IMR-90 (cell line): ENCODE measurements around the gene CT45A9. TPM values are rescaled to one million over a fixed set of nuclear protein-coding genes. Genes with fewer than 3 reads are reported as not detected.

Source experiments
- ATAC-seq: fragments of 200-7000 bp; cut with Tn5 transposase; 2 replicates; pipeline ENCODE4 v1.9.1; 2020; ENCODE audit warnings: low read depth, mild to moderate bottlenecking, moderate library complexity
- BruUV-seq: library from RNA; stranded (reverse); fragments of 400-500 nt; replicated peaks from 2 replicates; lab custom pipeline; 2021; lab: Mats Ljungman, UMichigan
- CTCF ChIA-PET: fragments of 300-600 bp; formaldehyde crosslinking; extraction: SDS; loops from one replicate; lab custom pipeline; 2021; ENCODE audit warnings: antibody characterized with exemption; lab: Yijun Ruan, JAX
- POLR2A ChIA-PET: fragments of 300-600 bp; sonication (Branson Sonifier 250); formaldehyde crosslinking; loops from one replicate; lab custom pipeline; 2022; ENCODE audit warnings: antibody characterized with exemption; ENCODE audit not compliant: unreplicated experiment; lab: Charles Lee
- DNase-seq: peaks from one replicate; pipeline ENCODE4 v3.0.0; 2013
- H2AFZ ChIP-seq: replicated peaks from 2 replicates; pipeline ENCODE3; 2013; ENCODE audit warnings: low read length, mild to moderate bottlenecking; ENCODE audit not compliant: poor library complexity
- H2AK5ac ChIP-seq: 2 replicates; pipeline ENCODE4 v1.6.1; 2013; ENCODE audit warnings: low read depth, low read length, inconsistent platforms
- H2AK9ac ChIP-seq: replicated peaks from 2 replicates; pipeline ENCODE3; 2013; ENCODE audit warnings: mild to moderate bottlenecking, low read depth, low read length, moderate library complexity; ENCODE audit not compliant: poor library complexity
- H2BK120ac ChIP-seq: 2 replicates; pipeline ENCODE4 v1.6.1; 2013; ENCODE audit warnings: low read depth, low read length, inconsistent platforms
- H2BK15ac ChIP-seq: 3 replicates; pipeline ENCODE4 v1.6.1; 2013; ENCODE audit warnings: low read depth, low read length, inconsistent platforms
- H2BK20ac ChIP-seq: 2 replicates; pipeline ENCODE4 v1.6.1; 2013; ENCODE audit warnings: low read depth, mild to moderate bottlenecking, inconsistent platforms, low read length, moderate library complexity
- H2BK5ac ChIP-seq: 2 replicates; pipeline ENCODE4 v1.6.1; 2013; ENCODE audit warnings: mild to moderate bottlenecking, low read depth, low read length, inconsistent platforms; ENCODE audit not compliant: poor library complexity, severe bottlenecking
- H3K14ac ChIP-seq: replicated peaks from 2 replicates; pipeline ENCODE4 v1.6.1; 2013; ENCODE audit warnings: low read depth, low read length, inconsistent platforms
- H3K18ac ChIP-seq: 2 replicates; pipeline ENCODE4 v1.6.1; 2013; ENCODE audit warnings: low read depth, low read length, control low read depth
- H3K23ac ChIP-seq: 2 replicates; pipeline ENCODE4 v1.6.1; 2013; ENCODE audit warnings: low read depth, low read length, inconsistent platforms
- H3K27ac ChIP-seq: 2 replicates; pipeline ENCODE4 v1.5.1; 2013; ENCODE audit warnings: mild to moderate bottlenecking, control low read depth, low read length; ENCODE audit not compliant: insufficient read depth
- H3K27me3 ChIP-seq: 2 replicates; pipeline ENCODE4 v1.6.1; 2013; ENCODE audit warnings: low read length; ENCODE audit not compliant: control insufficient read depth, insufficient read depth
- H3K36me3 ChIP-seq: 2 replicates; pipeline ENCODE4 v1.6.1; 2013; ENCODE audit warnings: low read length, mixed read lengths; ENCODE audit not compliant: control insufficient read depth, insufficient read depth
- H3K4ac ChIP-seq: 2 replicates; pipeline ENCODE4 v1.6.1; 2013; ENCODE audit warnings: low read depth, low read length, inconsistent platforms
- H3K4me1 ChIP-seq: 2 replicates; pipeline ENCODE4 v1.6.1; 2013; ENCODE audit warnings: low read length, mixed read lengths; ENCODE audit not compliant: control insufficient read depth, insufficient read depth
- H3K4me2 ChIP-seq: 2 replicates; pipeline ENCODE4 v1.6.1; 2013; ENCODE audit warnings: low read depth, mild to moderate bottlenecking, control low read depth, low read length, moderate library complexity
- H3K4me3 ChIP-seq: 2 replicates; pipeline ENCODE4 v1.5.1; 2013; ENCODE audit warnings: low read depth, mild to moderate bottlenecking, control low read depth, low read length, moderate library complexity; ENCODE audit not compliant: insufficient read depth
- H3K56ac ChIP-seq: 2 replicates; pipeline ENCODE4 v1.6.1; 2013; ENCODE audit warnings: low read length, inconsistent platforms; ENCODE audit not compliant: insufficient read depth; ENCODE audit errors: extremely low read depth
- H3K79me1 ChIP-seq, 2 experiments: 2 replicates each; pipeline ENCODE4 v1.6.1; 2013; ENCODE audit warnings: low read length in 2 of 2, inconsistent platforms in 1 of 2, low read depth in 1 of 2
- H3K9ac ChIP-seq: 2 replicates; pipeline ENCODE4 v1.6.1; 2013; ENCODE audit warnings: low read depth, low read length, control low read depth
- H3K9me1 ChIP-seq: 2 replicates; pipeline ENCODE4 v1.6.1; 2013; ENCODE audit warnings: low read length, inconsistent platforms; ENCODE audit not compliant: insufficient read depth
- H3K9me3 ChIP-seq: 2 replicates; pipeline ENCODE4 v1.6.1; 2013; ENCODE audit warnings: low read length; ENCODE audit not compliant: control insufficient read depth, insufficient read depth
- H4K20me1 ChIP-seq: 2 replicates; pipeline ENCODE4 v1.6.1; 2013; ENCODE audit warnings: low read length, inconsistent platforms; ENCODE audit not compliant: insufficient read depth
- H4K5ac ChIP-seq: 2 replicates; pipeline ENCODE4 v1.6.1; 2013; ENCODE audit warnings: mild to moderate bottlenecking, low read depth, low read length, control low read depth
- H4K8ac ChIP-seq, 2 experiments: 2 replicates each; pipeline ENCODE4 v1.6.1; 2013; ENCODE audit warnings: low read depth in 2 of 2, low read length in 2 of 2, control low read depth in 1 of 2, inconsistent platforms in 1 of 2
- H4K91ac ChIP-seq: 2 replicates; pipeline ENCODE4 v1.6.1; 2013; ENCODE audit warnings: low read depth, low read length, inconsistent platforms; ENCODE audit not compliant: insufficient read depth
- BHLHE40 ChIP-seq: fragments of 150-350 bp; IDR thresholded peaks from 2 replicates; pipeline ENCODE4 v1.6.1; 2016; ENCODE audit warnings: mild to moderate bottlenecking, low read depth, low read length
- CHD1 ChIP-seq: IDR thresholded peaks from 2 replicates; pipeline ENCODE4 v1.6.1; 2012; ENCODE audit warnings: low read depth, low read length, improper control_type of control experiment
- FOS ChIP-seq: fragments of 150-350 bp; IDR thresholded peaks from 2 replicates; pipeline ENCODE4 v1.6.1; 2016; ENCODE audit warnings: low read depth, low read length
- MAFK ChIP-seq: IDR thresholded peaks from 2 replicates; pipeline ENCODE4 v1.6.1; 2012; ENCODE audit warnings: low read depth, low read length, improper control_type of control experiment
- MAZ ChIP-seq: IDR thresholded peaks from 2 replicates; pipeline ENCODE4 v1.6.1; 2012; ENCODE audit warnings: low read depth, mild to moderate bottlenecking, low read length, improper control_type of control experiment, moderate library complexity, borderline replicate concordance
- MXI1 ChIP-seq: IDR thresholded peaks from 2 replicates; pipeline ENCODE4 v1.6.1; 2012; ENCODE audit warnings: low read depth, mild to moderate bottlenecking, low read length, moderate library complexity, borderline replicate concordance
- NFE2L2 ChIP-seq: fragments of 150-350 bp; IDR thresholded peaks from 2 replicates; pipeline ENCODE4 v1.6.1; 2016; ENCODE audit warnings: low read depth, mild to moderate bottlenecking, low read length
- POLR2A ChIP-seq: IDR thresholded peaks from 2 replicates; pipeline ENCODE4 v1.6.1; 2012; ENCODE audit warnings: mild to moderate bottlenecking, low read depth, low read length
- RAD21 ChIP-seq: IDR thresholded peaks from 2 replicates; pipeline ENCODE4 v1.6.1; 2012; ENCODE audit warnings: low read length, improper control_type of control experiment
- RCOR1 ChIP-seq: IDR thresholded peaks from 2 replicates; pipeline ENCODE4 v1.6.1; 2012; ENCODE audit warnings: mild to moderate bottlenecking, low read length, improper control_type of control experiment; ENCODE audit not compliant: insufficient replicate concordance
- RFX5 ChIP-seq: IDR thresholded peaks from 2 replicates; pipeline ENCODE4 v1.8.0; 2012; ENCODE audit warnings: low read depth, mild to moderate bottlenecking, low read length, moderate library complexity
- SMC3 ChIP-seq: fragments of 150-350 bp; IDR thresholded peaks from 2 replicates; pipeline ENCODE4 v1.6.1; 2016; ENCODE audit warnings: low read depth, mild to moderate bottlenecking, antibody characterized with exemption, low read length, moderate library complexity
- WGBS, 2 experiments: methylation state at CpG; one replicate each; pipeline versions ENCODE4 v1.1.5 to v1.1.7; 2013; ENCODE audit warnings: missing lambda C conversion rate in 2 of 2; ENCODE audit not compliant: insufficient read length in 1 of 2; ENCODE audit errors: extremely low coverage in 2 of 2; 5-methylcytosine and 5-hydroxymethylcytosine counted together
- dilution Hi-C: fragments of 300-500 bp; cut with HindIII; formaldehyde crosslinking; loops from one replicate; pipeline ENCODE4 v1.14.3; 2018; ENCODE audit warnings: low sequenced_read_pairs; ENCODE audit not compliant: unreplicated experiment
- in situ Hi-C: fragments of 300-500 bp; cut with MboI; formaldehyde crosslinking; loops from 3 replicates; pipeline ENCODE4 v1.14.3; 2019; ENCODE audit warnings: low sequenced_read_pairs, inconsistent platforms, mixed read lengths
- intact Hi-C: fragments of 100-400 bp; cut with micrococcal nuclease; formaldehyde crosslinking; loops from 2 replicates; pipeline ENCODE4 v1.10.0; 2022
- polyA plus RNA-seq, 3 experiments: library from polyadenylated mRNA; depleted of rRNA; stranded (reverse); fragments of >200 nt; gene quantifications; 2 replicates each; pipeline ENCODE4 v1.2.3, GENCODE V29; 2012; ENCODE audit warnings: low replicate concordance in 1 of 3
- total RNA-seq: library from RNA; depleted of rRNA; stranded (reverse); fragments of >200 nt; gene quantifications from 2 replicates; pipeline ENCODE4 v1.2.3, GENCODE V29; 2012
- TF ChIP-seq, protein P1 (sequence below): conservative IDR thresholded peaks from 2 replicates; pipeline ENCODE4 v1.5.1; 2012; ENCODE audit warnings: mild to moderate bottlenecking, low read depth, low read length, improper control_type of control experiment
- TF ChIP-seq, protein P2 (sequence below): fragments of 150-350 bp; IDR thresholded peaks from 2 replicates; pipeline ENCODE4 v1.6.1; 2016; ENCODE audit warnings: low read depth, mild to moderate bottlenecking, low read length, moderate library complexity, borderline replicate concordance
- TF ChIP-seq, protein P3 (sequence below): fragments of 150-350 bp; IDR thresholded peaks from 2 replicates; pipeline ENCODE4 v1.6.1; 2017; ENCODE audit warnings: mild to moderate bottlenecking, antibody characterized with exemption, low read length, low read depth

CT45A9 gene
- total and polyA plus RNA-seq, 2 of the 4 experiments (the other 2 are of a cell fraction) = not detected

DNA sequence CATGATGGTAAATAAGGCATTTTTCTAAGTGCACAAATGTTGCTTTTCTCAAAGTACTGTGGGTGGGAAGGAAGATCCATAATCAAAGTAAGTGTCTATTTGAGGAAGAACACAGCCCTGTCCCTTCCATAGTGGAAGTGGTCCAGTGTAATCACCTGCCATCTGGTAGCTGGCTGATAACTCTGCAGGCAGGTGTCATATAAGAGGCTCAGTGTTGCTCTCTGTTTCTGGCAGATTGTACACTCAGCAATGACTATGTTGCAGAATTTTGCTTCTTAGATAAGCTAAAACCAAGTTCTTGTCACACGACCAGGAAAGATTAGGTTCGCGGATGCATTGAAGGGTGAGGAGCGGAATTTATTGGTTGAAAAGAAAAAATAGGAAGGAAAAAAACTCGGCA, 42.8 kb upstream of the CT45A9 start:
- TF ChIP-seq, protein P1, sequence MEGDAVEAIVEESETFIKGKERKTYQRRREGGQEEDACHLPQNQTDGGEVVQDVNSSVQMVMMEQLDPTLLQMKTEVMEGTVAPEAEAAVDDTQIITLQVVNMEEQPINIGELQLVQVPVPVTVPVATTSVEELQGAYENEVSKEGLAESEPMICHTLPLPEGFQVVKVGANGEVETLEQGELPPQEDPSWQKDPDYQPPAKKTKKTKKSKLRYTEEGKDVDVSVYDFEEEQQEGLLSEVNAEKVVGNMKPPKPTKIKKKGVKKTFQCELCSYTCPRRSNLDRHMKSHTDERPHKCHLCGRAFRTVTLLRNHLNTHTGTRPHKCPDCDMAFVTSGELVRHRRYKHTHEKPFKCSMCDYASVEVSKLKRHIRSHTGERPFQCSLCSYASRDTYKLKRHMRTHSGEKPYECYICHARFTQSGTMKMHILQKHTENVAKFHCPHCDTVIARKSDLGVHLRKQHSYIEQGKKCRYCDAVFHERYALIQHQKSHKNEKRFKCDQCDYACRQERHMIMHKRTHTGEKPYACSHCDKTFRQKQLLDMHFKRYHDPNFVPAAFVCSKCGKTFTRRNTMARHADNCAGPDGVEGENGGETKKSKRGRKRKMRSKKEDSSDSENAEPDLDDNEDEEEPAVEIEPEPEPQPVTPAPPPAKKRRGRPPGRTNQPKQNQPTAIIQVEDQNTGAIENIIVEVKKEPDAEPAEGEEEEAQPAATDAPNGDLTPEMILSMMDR = no peak
- TF ChIP-seq MAFK (no peak), MAZ (no peak), BHLHE40 (no peak), RCOR1 (no peak), POLR2A (no peak), NFE2L2 (no peak), RAD21 (no peak), SMC3 (no peak), CHD1 (no peak), FOS (no peak), MXI1 (no peak), RFX5 (no peak)
- TF ChIP-seq, protein P2, sequence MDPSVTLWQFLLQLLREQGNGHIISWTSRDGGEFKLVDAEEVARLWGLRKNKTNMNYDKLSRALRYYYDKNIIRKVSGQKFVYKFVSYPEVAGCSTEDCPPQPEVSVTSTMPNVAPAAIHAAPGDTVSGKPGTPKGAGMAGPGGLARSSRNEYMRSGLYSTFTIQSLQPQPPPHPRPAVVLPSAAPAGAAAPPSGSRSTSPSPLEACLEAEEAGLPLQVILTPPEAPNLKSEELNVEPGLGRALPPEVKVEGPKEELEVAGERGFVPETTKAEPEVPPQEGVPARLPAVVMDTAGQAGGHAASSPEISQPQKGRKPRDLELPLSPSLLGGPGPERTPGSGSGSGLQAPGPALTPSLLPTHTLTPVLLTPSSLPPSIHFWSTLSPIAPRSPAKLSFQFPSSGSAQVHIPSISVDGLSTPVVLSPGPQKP = no peak
- TF ChIP-seq, protein P3, sequence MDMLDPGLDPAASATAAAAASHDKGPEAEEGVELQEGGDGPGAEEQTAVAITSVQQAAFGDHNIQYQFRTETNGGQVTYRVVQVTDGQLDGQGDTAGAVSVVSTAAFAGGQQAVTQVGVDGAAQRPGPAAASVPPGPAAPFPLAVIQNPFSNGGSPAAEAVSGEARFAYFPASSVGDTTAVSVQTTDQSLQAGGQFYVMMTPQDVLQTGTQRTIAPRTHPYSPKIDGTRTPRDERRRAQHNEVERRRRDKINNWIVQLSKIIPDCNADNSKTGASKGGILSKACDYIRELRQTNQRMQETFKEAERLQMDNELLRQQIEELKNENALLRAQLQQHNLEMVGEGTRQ = no peak
- ChIA-PET CTCF (no interaction called here), POLR2A (no interaction called here)
- Histone ChIP-seq H3K4me1 (no peaks in the 10 kb centered on the region), H3K56ac (no peak overlapping the region), H3K4me3 (no peak overlapping the region), H2AK9ac (no peak overlapping the region), H2BK15ac (no peak overlapping the region), H3K18ac (no peak overlapping the region), H4K5ac (no peak overlapping the region), H2BK20ac (no peak overlapping the region), H3K9me3 (no peaks in the 10 kb centered on the region), H3K14ac (no peak overlapping the region), H2AFZ (no peak overlapping the region), H3K9me1 (no peaks in the 10 kb centered on the region), H3K4me2 (no peak overlapping the region), H3K4ac (no peak overlapping the region), H4K91ac (no peak overlapping the region), H3K9ac (no peak overlapping the region), H4K20me1 (no peaks in the 10 kb centered on the region), H3K36me3 (no peaks in the 10 kb centered on the region), H3K27ac (no peak overlapping the region), H3K27me3 (peaks cover 5% of the 10 kb centered on the region), H2BK120ac (no peak overlapping the region), H3K79me1 (no peaks in the 10 kb centered on the region), H2BK5ac (no peak overlapping the region), H4K8ac (no peak overlapping the region), H3K23ac (no peak overlapping the region), H2AK5ac (no peak overlapping the region)
- no TSS peak for BruUV-seq
- in situ Hi-C loops = no loop called here
- dilution Hi-C loops = no loop called here
- ATAC-seq (no peak), DNase-seq (no peak)
- intact Hi-C loops = no loop called here
- no CpG with 5 or more reads among the region's 5 CpGs for WGBS, 2 experiments
